GM12878 (cell line): Measurements from ENCODE around the gene IGFBP1.

Experiments used
- CTCF ChIP-seq, 3 experiments: IDR thresholded peaks in 2 of 3; conservative IDR thresholded peaks in 1 of 3; 2 replicates each; pipeline ENCODE4 v1.5.1; 2011; ENCODE audit warnings: low read depth in 3 of 3, low read length in 3 of 3, mild to moderate bottlenecking in 3 of 3, control low read depth in 2 of 3, moderate library complexity in 2 of 3, inconsistent platforms in 1 of 3, mixed read lengths in 1 of 3; ENCODE audit not compliant: control insufficient read depth in 2 of 3, insufficient read depth in 1 of 3; ENCODE audit errors: extremely low read depth in 1 of 3
- POLR2A ChIP-seq: IDR thresholded peaks from 2 replicates; pipeline ENCODE4 v1.6.1; 2011; ENCODE audit warnings: low read depth, mild to moderate bottlenecking, low read length
- YY1 ChIP-seq: IDR thresholded peaks from 2 replicates; pipeline ENCODE4 v1.6.1; 2011; ENCODE audit warnings: low read depth, mild to moderate bottlenecking, low read length
- ZNF217 ChIP-seq: fragments of 450-650 bp; IDR thresholded peaks from 2 replicates; pipeline ENCODE4 v1.6.1; 2017; ENCODE audit warnings: antibody characterized with exemption, mild to moderate bottlenecking

- TF ChIP-seq YY1: no peak
- TF ChIP-seq POLR2A: no peak
- no peak for TF ChIP-seq ZNF217
- TF ChIP-seq CTCF (IDR thresholded peaks at IDR 0.05 in 2 of 3, conservative IDR thresholded peaks at IDR 0.05 in 1 of 3; ENCODE audit: control insufficient read depth in 2 of 3, extremely low read depth in 1 of 3, insufficient read depth in 1 of 3, low read depth in 3 of 3, low read length in 3 of 3): peak; percentile 45 to 76 (median 62)
Observed at GRCh38 chr7:45921699-45922519, 33.6 kb downstream of the IGFBP1 start.
